Heart left ventricle (tissue), 13 donors: ENCODE results near the gene CCDC3.

Experiments used
- CTCF ChIP-seq, 12 donors: fragments of 200-600 bp; sonication (generic) in 4 of 12; IDR thresholded peaks; one replicate each; pipeline versions ENCODE4 v1.5.0 to v1.8.0; 2018 to 2022; ENCODE audit warnings: antibody characterized with exemption in 12 of 12, mild to moderate bottlenecking in 5 of 12
- POLR2A ChIP-seq, 2 donors: fragments of 450-650 bp; IDR thresholded peaks; one replicate each; pipeline ENCODE4 v1.6.1; 2017; ENCODE audit warnings: antibody characterized with exemption in 2 of 2, mild to moderate bottlenecking in 2 of 2, moderate library complexity in 2 of 2
- donor health status: ischemic (EF 13 %, LVEDD 7.1; RV severe dilation, severe dysfunction).
- donor health status: DM: no; HTN: yes; CAD: no.
- donor health status: DM: no; HTN: no; CAD: no.
- donor health status: ischemic (EF 25% LVEDD 6.9; RV normal size, moderate dysfunction).
- donor health status: ischemic (EF 25% LVEDD 5.7; RV mildly dilated, moderate dysfunction).
- donor health status: ischemic (EF 35%, LVEDD 5.7; RV mildly dilated, moderate dysfunction).
- donor health status: nonischemic (EF 11% LVEDD 7.7; RV severe dilation, severe dysfunction).
- donor health status: DM: yes; HTN: yes; CAD: no.
- donor health status: PGD.
- donor health status: ischemic (EF 29% LVEDD 5.4; RV normal size, mild dysfunction).
- donor health status: nonischemic (EF 23%, LVEDD 6.1; RV moderate dilation, normal function).

GRCh38 chr10:12849319-12850181 lies 152.0 kb downstream of the CCDC3 start:
- TF ChIP-seq CTCF (IDR thresholded peaks at IDR 0.05) (no peak), POLR2A (IDR thresholded peaks at IDR 0.05) (no peak)
